HepG2 (cell line): ENCODE results near the gene OSER1. TPM values are rescaled to one million over a fixed set of nuclear protein-coding genes. Genes with fewer than 3 reads are reported as not detected.

Experiments
- ATF1 ChIP-seq: IDR thresholded peaks from 2 replicates; pipeline ENCODE4 v1.6.1; 2016; ENCODE audit warnings: mild to moderate bottlenecking, control low read depth
- DPF2 ChIP-seq: sonication (generic); formaldehyde crosslinking; IDR thresholded peaks from 2 replicates; pipeline ENCODE4 v1.4.0; 2020; ENCODE audit warnings: mild to moderate bottlenecking, low read depth, missing genetic modification reagents, borderline replicate concordance
- HOMEZ ChIP-seq: IDR thresholded peaks from 2 replicates; pipeline ENCODE4 v1.6.1; 2016; ENCODE audit warnings: low read depth
- KAT2B ChIP-seq: fragments of 150-350 bp; IDR thresholded peaks from 2 replicates; pipeline ENCODE4 v1.6.1; 2014; ENCODE audit warnings: low read depth, low read length, borderline replicate concordance
- MTA1 ChIP-seq: sonication (generic); formaldehyde crosslinking; IDR thresholded peaks from 2 replicates; pipeline ENCODE4 v1.4.0; 2020; ENCODE audit warnings: missing genetic modification reagents, mild to moderate bottlenecking, borderline replicate concordance
- SALL2 ChIP-seq: sonication (generic); formaldehyde crosslinking; IDR thresholded peaks from 2 replicates; pipeline ENCODE4 v1.8.1; 2023; ENCODE audit warnings: mild to moderate bottlenecking, missing genetic modification reagents, inconsistent platforms
- TARDBP ChIP-seq: sonication (generic); formaldehyde crosslinking; IDR thresholded peaks from 2 replicates; pipeline ENCODE4 v1.8.0; 2022; ENCODE audit warnings: mild to moderate bottlenecking, missing genetic modification reagents
- TFDP1 ChIP-seq: IDR thresholded peaks from 2 replicates; pipeline ENCODE4 v1.6.1; 2016; ENCODE audit warnings: missing compliant biosample characterization, missing genetic modification reagents, borderline replicate concordance
- THAP7 ChIP-seq: sonication (generic); formaldehyde crosslinking; IDR thresholded peaks from 2 replicates; pipeline ENCODE4 v1.8.1; 2023; ENCODE audit warnings: mild to moderate bottlenecking, missing genetic modification reagents
- THYN1 ChIP-seq: sonication (generic); formaldehyde crosslinking; IDR thresholded peaks from 2 replicates; pipeline ENCODE4 v1.8.1; 2023; ENCODE audit warnings: low read depth, mild to moderate bottlenecking, moderate library complexity, missing genetic modification reagents, borderline replicate concordance
- ZFP41 ChIP-seq: sonication (generic); formaldehyde crosslinking; IDR thresholded peaks from 2 replicates; pipeline ENCODE4 v1.4.0; 2020; ENCODE audit warnings: mild to moderate bottlenecking, missing genetic modification reagents, borderline replicate concordance
- ZNF296 ChIP-seq: sonication (generic); formaldehyde crosslinking; conservative IDR thresholded peaks from 2 replicates; pipeline ENCODE4 v1.5.0; 2020; ENCODE audit warnings: mild to moderate bottlenecking, missing genetic modification reagents
- ZNF431 ChIP-seq: sonication (generic); formaldehyde crosslinking; IDR thresholded peaks from 2 replicates; pipeline ENCODE4 v1.9.0; 2022; ENCODE audit warnings: missing genetic modification reagents, low read depth, mild to moderate bottlenecking, borderline replicate concordance
- ZNF629 ChIP-seq: sonication (generic); formaldehyde crosslinking; conservative IDR thresholded peaks from 2 replicates; pipeline ENCODE4 v1.5.0; 2020; ENCODE audit warnings: missing genetic modification reagents
- ZNF670 ChIP-seq: sonication (generic); formaldehyde crosslinking; IDR thresholded peaks from 2 replicates; pipeline ENCODE4 v1.8.0; 2022; ENCODE audit warnings: mild to moderate bottlenecking, missing genetic modification reagents, borderline replicate concordance
- ZNF687 ChIP-seq: sonication (generic); formaldehyde crosslinking; IDR thresholded peaks from 2 replicates; pipeline ENCODE4 v1.5.1; 2020; ENCODE audit warnings: mild to moderate bottlenecking, missing genetic modification reagents, moderate library complexity
- ZNF691 ChIP-seq: sonication (generic); formaldehyde crosslinking; IDR thresholded peaks from 2 replicates; pipeline ENCODE4 v1.4.0; 2020; ENCODE audit warnings: missing genetic modification reagents, low read depth, mild to moderate bottlenecking, borderline replicate concordance
- ZNF761 ChIP-seq: sonication (generic); formaldehyde crosslinking; conservative IDR thresholded peaks from 2 replicates; pipeline ENCODE4 v1.4.0; 2020; ENCODE audit warnings: mild to moderate bottlenecking, missing genetic modification reagents
- ZSCAN9 ChIP-seq: IDR thresholded peaks from 2 replicates; pipeline ENCODE4 v1.6.1; 2016; ENCODE audit warnings: borderline replicate concordance
- polyA plus RNA-seq, 8 experiments: library from polyadenylated mRNA; depleted of rRNA in 3 of 8; stranded (reverse) in 7 of 8; unstranded in 1 of 8; fragments of >200 nt; fragmentation: Illumina TruSeq in 4 of 8; extraction: Trizol in 4 of 8; gene quantifications; 2 replicates each; pipeline versions ENCODE4 v1.2.1 to v1.2.3, GENCODE V29; 2011 to 2016; ENCODE audit warnings: low read depth in 4 of 8, missing spikeins in 1 of 8, mixed read lengths in 1 of 8; ENCODE audit not compliant: insufficient read depth in 1 of 8
- total RNA-seq, 5 experiments: library from RNA; depleted of rRNA; stranded (reverse); fragments of >200 nt; fragmentation: Illumina TruSeq; extraction: Trizol; gene quantifications; 2 replicates each; pipeline ENCODE4 v1.2.3, GENCODE V29; 2016; ENCODE audit warnings: low read depth in 1 of 5

The OSER1 gene
- total and polyA plus RNA-seq, 2 of the 13 experiments (the other 11 are each of a cell fraction or from before 2014, with no cell fraction given): 71.2 to 71.5 TPM

- TF ChIP-seq ATF1 (CRISPR knock-in tag): peak; percentile 43; the same call in 1 of the 2 replicates
- peak; percentile 4; the same call in 1 of the 2 replicates for TF ChIP-seq THAP7 (CRISPR knock-in tag)
- TF ChIP-seq TARDBP: peak; percentile 18; the same call in 1 of the 2 replicates
- no peak for TF ChIP-seq SALL2 (CRISPR knock-in tag)
- no peak for TF ChIP-seq HOMEZ (CRISPR knock-in tag)
- TF ChIP-seq ZSCAN9 (CRISPR knock-in tag): 0 out of 2 replicates have a peak, but pooled peaks have one; percentile 7
- no peak for TF ChIP-seq ZNF670
- 0 out of 2 replicates have a peak, but pooled peaks have one; percentile 87 for TF ChIP-seq ZNF296 (CRISPR knock-in tag)
- TF ChIP-seq MTA1 (CRISPR knock-in tag): 0 out of 2 replicates have a peak, but pooled peaks have one; percentile 12
- no peak; the same call in none of the 2 replicates for TF ChIP-seq ZNF431 (CRISPR knock-in tag)
- TF ChIP-seq KAT2B: no peak
- no peak for TF ChIP-seq ZFP41 (CRISPR knock-in tag)
- TF ChIP-seq TFDP1: no peak; the same call in 1 of the 2 replicates
- 0 out of 2 replicates have a peak, but pooled peaks have one; percentile 52 for TF ChIP-seq DPF2 (CRISPR knock-in tag)
- TF ChIP-seq ZNF629 (CRISPR knock-in tag): 0 out of 2 replicates have a peak, but pooled peaks have one; percentile 22
- peak; percentile 57; the same call in 1 of the 2 replicates for TF ChIP-seq ZNF687 (CRISPR knock-in tag)
- TF ChIP-seq ZNF761 (CRISPR knock-in tag): 0 out of 2 replicates have a peak, but pooled peaks have one; percentile 7
- TF ChIP-seq THYN1 (CRISPR knock-in tag): peak; percentile 64; the same call in 1 of the 2 replicates
- TF ChIP-seq ZNF691 (CRISPR knock-in tag): no peak
Measured at GRCh38 chr20:44211177-44212039, 837 bp upstream of the OSER1 start (continued).
